Ovary (tissue), 9 donors: ENCODE data around the gene TGM1. TPM values are rescaled to one million over a fixed set of nuclear protein-coding genes. Genes with fewer than 3 reads are reported as not detected.
"Not testable (repeated sequence)": the region's sequence is repeated elsewhere in the genome, so short reads cannot be mapped to it uniquely, and the experiment has no call there.

ENCODE experiments used
- DNase-seq, 5 donors: peaks; one replicate each; pipeline ENCODE4 v3.0.0-alpha.2; 2019 to 2020
- H3K27ac ChIP-seq, 2 donors: fragments of 200-600 bp; one replicate each; pipeline versions ENCODE4 v1.5.1 to v1.8.0; 2019 to 2022
- H3K27me3 ChIP-seq: fragments of 200-600 bp; one replicate; pipeline ENCODE4 v1.8.0; 2022
- H3K36me3 ChIP-seq: fragments of 200-600 bp; sonication (generic); one replicate; pipeline ENCODE4 v1.5.1; 2019
- H3K4me1 ChIP-seq: one replicate; pipeline ENCODE4 v1.8.1; 2013; ENCODE audit warnings: mild to moderate bottlenecking, moderate library complexity; ENCODE audit not compliant: insufficient read depth
- H3K4me3 ChIP-seq: fragments of 200-600 bp; sonication (generic); one replicate; pipeline ENCODE4 v1.5.1; 2017
- H3K9me3 ChIP-seq, 2 donors: fragments of 200-600 bp in 1 of 2; sonication (generic) in 1 of 2; one replicate each; pipeline versions ENCODE4 v1.5.1 to v1.8.1; 2013 to 2019; ENCODE audit warnings: mild to moderate bottlenecking in 1 of 2, moderate library complexity in 1 of 2
- CTCF ChIP-seq, 3 donors: fragments of 450-650 bp in 2 of 3; fragments of 200-600 bp in 1 of 3; IDR thresholded peaks; one replicate each; pipeline versions ENCODE4 v1.5.1 to v1.8.0; 2016 to 2022; ENCODE audit warnings: antibody characterized with exemption in 3 of 3, mild to moderate bottlenecking in 1 of 3
- EP300 ChIP-seq: sonication (generic); formaldehyde crosslinking; IDR thresholded peaks from one replicate; pipeline ENCODE4 v1.6.1; 2017; ENCODE audit warnings: antibody characterized with exemption
- POLR2A ChIP-seq: fragments of 450-650 bp; IDR thresholded peaks from one replicate; pipeline ENCODE4 v1.6.1; 2017; ENCODE audit warnings: antibody characterized with exemption, mild to moderate bottlenecking, moderate library complexity
- WGBS, 3 donors: extraction: QIAGEN DNeasy Blood & Tissue Kit in 1 of 3; methylation state at CpG; one replicate each; pipeline versions ENCODE4 v1.1.5 to v1.1.7; 2013 to 2017; 5-methylcytosine and 5-hydroxymethylcytosine counted together
- intact Hi-C, 4 donors: fragments of 100-400 bp; cut with DNase I; formaldehyde crosslinking; loops; one replicate each; pipeline versions ENCODE4 v1.11.0 to v1.15.1; 2022 to 2023
- polyA plus RNA-seq, 2 donors: library from polyadenylated mRNA; stranded (reverse); fragments of 200-250 nt in 1 of 2; fragments of 350-450 nt in 1 of 2; fragmentation: Illumina TruSeq in 1 of 2; extraction: RNeasy Lipid Tissue Mini Kit (QIAGEN cat#74804) in 1 of 2; gene quantifications; one replicate each; pipeline ENCODE4 v1.2.3, GENCODE V29; 2013 to 2014
- total RNA-seq, 7 donors: library from RNA; depleted of rRNA in 2 of 7; stranded (reverse); fragments of >200 nt in 2 of 7; fragmentation: NEBNext Ultra II Directional in 3 of 7; extraction: Animal tissue kit (Norgen Biotek cat#: 25700) in 3 of 7; gene quantifications; one replicate each; pipeline versions ENCODE4 v1.1.0 to v1.2.4, GENCODE V29; 2016 to 2023
- donor health status: DM: no; HTN: no; CAD: no; lungs with moderate emphysema.
- donor health status: DM: no; HTN: no; CAD: no.
- donor health status: Bipolar disorder and iron deficiency.
- donor health status: DM: yes; HTN: yes; CAD: no.
- donor health status: DM: no; HTN: no; CAD: no.
- donor health status: DM: yes; HTN: yes; CAD: no.

Gene TGM1
- total and polyA plus RNA-seq, 9 donors: 1.1 to 152 (median 4.2) TPM

DNA sequence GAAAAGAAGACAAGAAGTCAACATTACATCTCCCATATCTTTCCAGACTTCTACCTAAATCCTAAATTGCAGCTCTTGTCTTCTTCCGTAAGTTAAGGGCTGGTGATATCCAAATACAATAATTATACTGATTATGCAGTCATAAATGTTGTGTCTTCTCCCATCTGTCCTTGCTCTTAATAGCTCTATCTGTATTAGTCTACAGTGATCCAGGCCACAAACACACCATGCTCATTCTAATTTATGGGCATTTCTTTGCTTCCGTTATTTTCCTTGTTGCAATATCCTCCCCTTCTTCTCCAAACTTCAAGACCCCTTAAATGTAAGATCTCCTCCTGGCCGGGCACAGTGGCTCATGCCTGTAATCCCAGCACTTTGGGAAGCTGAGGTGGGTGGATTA is 43.5 kb downstream of the TGM1 start:
- no peak overlapping the region for H3K27ac ChIP-seq
- no peak for TF ChIP-seq POLR2A
- TF ChIP-seq EP300: no peak
- TF ChIP-seq CTCF (IDR thresholded peaks at IDR 0.05): no peak
- H3K9me3 ChIP-seq: no peaks in the 10 kb centered on the region
- H3K27me3 ChIP-seq: no peaks in the 10 kb centered on the region
- 57 to 61% (median 60%) methylated on average over 3 of the region's 3 CpGs for WGBS, 3 donors
- no peaks in the 10 kb centered on the region for H3K4me1 ChIP-seq
- intact Hi-C loops: no loop called here
- no peaks in the 10 kb centered on the region for H3K36me3 ChIP-seq
- no peak for DNase-seq
- H3K4me3 ChIP-seq: no peak overlapping the region

GRCh38 chr14:24219080-24219479 is 43.9 kb downstream of the TGM1 start:
- intact Hi-C loops: no loop called here
- WGBS, 3 donors: 87 to 94% (median 89%) methylated on average over 4 of the region's 4 CpGs
- H3K27me3 ChIP-seq: no peaks in the 10 kb centered on the region
- TF ChIP-seq CTCF (IDR thresholded peaks at IDR 0.05): no peak
- no peak for TF ChIP-seq EP300
- TF ChIP-seq POLR2A: no peak
- no peak overlapping the region for H3K4me3 ChIP-seq
- H3K36me3 ChIP-seq: no peaks in the 10 kb centered on the region
- no peaks in the 10 kb centered on the region for H3K9me3 ChIP-seq
- DNase-seq: no peak
- no peaks in the 10 kb centered on the region for H3K4me1 ChIP-seq
- H3K27ac ChIP-seq: no peak overlapping the region

- H3K9me3 ChIP-seq, H3K4me3 ChIP-seq, intact Hi-C loops, H3K27ac ChIP-seq, H3K36me3 ChIP-seq, H3K27me3 ChIP-seq, H3K4me1 ChIP-seq: not testable (repeated sequence)
- 90 to 95% (median 94%) methylated on average over 1 of the region's 1 CpG for WGBS, 3 donors
- peak in 1 of 5 donors; percentile 19 for DNase-seq
Observed at GRCh38 chr14:24216876-24217275, 46.1 kb downstream of the TGM1 start.

DNA sequence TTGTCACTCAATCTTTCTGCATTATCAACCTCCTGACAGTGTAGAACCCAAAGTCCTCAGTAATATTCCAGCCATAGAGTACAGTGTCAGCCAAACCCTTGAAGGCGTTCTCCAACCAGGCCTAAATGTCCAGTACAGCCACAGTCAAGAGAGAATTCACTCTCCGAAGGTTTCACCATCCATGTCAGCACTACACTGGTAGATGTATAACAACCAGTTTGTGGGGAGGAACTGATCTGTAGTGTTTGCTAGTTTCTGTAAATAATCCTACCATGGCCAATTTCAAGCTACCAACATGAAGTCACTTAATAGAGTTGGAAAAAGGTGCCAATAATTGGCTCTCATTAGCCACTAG is 46.7 kb downstream of the TGM1 start:
- 86 to 94% (median 88%) methylated on average over 2 of the region's 2 CpGs for WGBS, 3 donors
- Histone ChIP-seq H3K27ac (peak overlapping the region in 1 of 2 donors; percentile 24), H3K9me3 (no peaks in the 10 kb centered on the region), H3K4me1 (peaks cover 2% of the 10 kb centered on the region), H3K36me3 (no peaks in the 10 kb centered on the region), H3K27me3 (no peaks in the 10 kb centered on the region), H3K4me3 (peak overlapping the region; percentile 77)
- TF ChIP-seq CTCF (IDR thresholded peaks at IDR 0.05) (no peak), POLR2A (no peak), EP300 (no peak)
- intact Hi-C loops: no loop called here
- no peak for DNase-seq

DNA sequence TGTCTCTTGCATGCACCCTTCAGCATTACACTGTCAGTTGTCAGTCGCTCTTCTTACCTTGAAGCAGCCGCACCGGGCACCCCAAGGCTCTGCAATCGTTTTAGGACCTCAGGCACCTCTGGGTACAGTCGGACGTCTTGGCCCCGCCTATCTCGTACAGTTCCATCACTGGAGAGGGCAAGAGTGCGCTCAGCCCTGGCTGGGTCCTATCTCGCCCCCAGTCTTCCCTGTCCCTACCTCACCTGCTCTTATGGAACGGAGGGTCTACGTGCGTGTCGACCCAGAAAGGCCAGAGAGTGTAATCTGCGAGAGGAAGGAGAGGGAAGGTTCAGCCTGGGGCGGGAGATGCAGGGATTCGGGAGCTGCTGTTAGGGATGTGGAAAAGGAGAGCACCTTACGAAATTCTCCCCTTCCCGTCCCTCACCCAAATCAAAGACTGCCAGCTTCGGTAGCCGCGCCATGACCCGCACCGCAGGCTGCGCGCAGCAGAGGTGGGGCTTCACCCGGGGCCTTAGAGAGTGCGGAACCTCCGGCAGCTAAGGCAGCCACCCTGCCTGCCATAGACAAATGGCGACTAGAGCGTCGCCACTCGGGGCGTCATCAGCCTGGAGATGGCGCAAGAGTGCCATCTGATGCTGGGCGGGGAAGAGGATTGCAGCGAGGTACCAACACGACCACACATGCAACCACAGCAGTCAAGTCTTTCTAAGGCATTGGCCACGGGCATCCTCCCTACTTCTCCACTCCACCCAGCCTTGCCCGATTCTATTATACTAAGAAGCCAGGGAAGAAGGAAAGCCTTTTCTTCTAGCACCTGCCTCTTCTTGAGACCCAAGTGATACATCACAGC is 47.3 kb downstream of the TGM1 start, which contains the start of gene MDP1:
Gene MDP1 (minus strand): TSS at position 572 of the 850 bp plus-strand sequence. CDS start 111 bp downstream, at position 461.
- Histone ChIP-seq H3K4me3 (peak within 1 kb of the TSS; percentile 77), H3K9me3 (no peaks in the 10 kb centered on the region), H3K4me1 (peaks cover 2% of the 10 kb centered on the region), H3K36me3 (no peaks in the 10 kb centered on the region), H3K27ac (peak within 1 kb of the TSS in 1 of 2 donors; percentile 79), H3K27me3 (no peaks in the 10 kb centered on the region)
- peak in 2 of 3 donors; percentile 20 to 61 for TF ChIP-seq CTCF (IDR thresholded peaks at IDR 0.05)
- peak; percentile 70 for TF ChIP-seq POLR2A
- TF ChIP-seq EP300: no peak
- intact Hi-C loops: no loop called here
- DNase-seq: peak; percentile 77 to 87 (median 84)
- 0 to 1% (median 0%) methylated on average over 40 of the region's 40 CpGs for WGBS, 3 donors
